Loucy (cell line): ENCODE measurements around the gene KL.

Experiments used
- H2AFZ ChIP-seq: fragments of 200-600 bp; sonication (generic); 2 replicates; pipeline ENCODE4 v1.6.0; 2016; ENCODE audit warnings: antibody characterized with exemption, mild to moderate bottlenecking, low read length, moderate library complexity
- H3F3A ChIP-seq: fragments of 200-600 bp; 2 replicates; pipeline ENCODE4 v1.6.0; 2016; ENCODE audit warnings: antibody characterized with exemption, low read depth, mild to moderate bottlenecking
- H3K27me3 ChIP-seq: fragments of 200-600 bp; sonication (generic); 2 replicates; pipeline ENCODE4 v1.6.1; 2014; ENCODE audit warnings: low read length, mild to moderate bottlenecking; ENCODE audit not compliant: insufficient read depth, poor library complexity, severe bottlenecking
- H3K36me3 ChIP-seq: fragments of 200-600 bp; sonication (generic); 2 replicates; pipeline ENCODE4 v1.6.1; 2016; ENCODE audit warnings: low read length; ENCODE audit not compliant: insufficient read depth
- H3K4me1 ChIP-seq: fragments of 200-600 bp; sonication (generic); 2 replicates; pipeline ENCODE4 v1.5.1; 2014; ENCODE audit warnings: low read length, mild to moderate bottlenecking; ENCODE audit not compliant: insufficient read depth, poor library complexity, severe bottlenecking
- H3K4me2 ChIP-seq: fragments of 200-600 bp; sonication (generic); 2 replicates; pipeline ENCODE4 v1.6.0; 2014; ENCODE audit warnings: antibody characterized with exemption, low read length, low read depth, mild to moderate bottlenecking; ENCODE audit not compliant: poor library complexity, severe bottlenecking
- H3K4me3 ChIP-seq: fragments of 200-600 bp; sonication (generic); 2 replicates; pipeline ENCODE4 v1.5.1; 2014; ENCODE audit warnings: low read length, mild to moderate bottlenecking, mixed read lengths; ENCODE audit not compliant: poor library complexity, severe bottlenecking
- H3K79me2 ChIP-seq: fragments of 200-600 bp; sonication (generic); 2 replicates; pipeline ENCODE4 v1.6.1; 2014; ENCODE audit warnings: low read length; ENCODE audit not compliant: insufficient read depth
- H3K9ac ChIP-seq: fragments of 200-600 bp; sonication (generic); 2 replicates; pipeline ENCODE4 v1.6.0; 2014; ENCODE audit warnings: mild to moderate bottlenecking, low read depth, low read length, moderate library complexity; ENCODE audit not compliant: poor library complexity, severe bottlenecking
- H3K9me2 ChIP-seq: fragments of 200-600 bp; sonication (generic); replicated peaks from 2 replicates; pipeline ENCODE4 v1.6.1; 2016; ENCODE audit warnings: low read depth, low read length, mixed read lengths
- H3K9me3 ChIP-seq: fragments of 200-600 bp; sonication (generic); 2 replicates; pipeline ENCODE4 v1.6.1; 2014; ENCODE audit warnings: mild to moderate bottlenecking, antibody characterized with exemption, low read length, low read depth; ENCODE audit not compliant: insufficient read depth
- H4K20me1 ChIP-seq: fragments of 200-600 bp; sonication (generic); 2 replicates; pipeline ENCODE4 v1.6.0; 2014; ENCODE audit warnings: antibody characterized with exemption, low read length, mild to moderate bottlenecking; ENCODE audit not compliant: insufficient read depth, poor library complexity, severe bottlenecking
- CTCF ChIP-seq: fragments of 200-600 bp; sonication (generic); conservative IDR thresholded peaks from 2 replicates; pipeline ENCODE4 v1.5.1; 2014; ENCODE audit warnings: mild to moderate bottlenecking, antibody characterized with exemption, low read length
- EZH2phosphoT487 ChIP-seq: fragments of 200-600 bp; IDR thresholded peaks from 2 replicates; pipeline ENCODE4 v1.6.1; 2018; ENCODE audit warnings: antibody characterized with exemption, mild to moderate bottlenecking, moderate library complexity, borderline replicate concordance

Gene KL

GRCh38 chr13:32998966-32999365 lies 17.3 kb upstream of the KL start:
- Histone ChIP-seq H3K4me3 (no peak overlapping the region), H3K9me3 (no peaks in the 10 kb centered on the region), H3K9me2 (no peaks in the 10 kb centered on the region), H3K4me2 (no peak overlapping the region), H2AFZ (no peak overlapping the region), H4K20me1 (no peaks in the 10 kb centered on the region), H3K4me1 (no peaks in the 10 kb centered on the region), H3K9ac (no peak overlapping the region), H3K36me3 (no peaks in the 10 kb centered on the region), H3K27me3 (no peaks in the 10 kb centered on the region), H3F3A (no peaks in the 10 kb centered on the region), H3K79me2 (no peaks in the 10 kb centered on the region)
- no peak for TF ChIP-seq EZH2phosphoT487
- no peak for TF ChIP-seq CTCF

- H3K27me3 ChIP-seq = no peaks in the 10 kb centered on the region
- no peak overlapping the region for H3K4me2 ChIP-seq
- H3K79me2 ChIP-seq = no peaks in the 10 kb centered on the region
- TF ChIP-seq EZH2phosphoT487 (no peak), CTCF (no peak)
- H3K4me3 ChIP-seq = no peak overlapping the region
- H3K9me2 ChIP-seq = no peaks in the 10 kb centered on the region
- no peaks in the 10 kb centered on the region for H3K4me1 ChIP-seq
- H3K9ac ChIP-seq = no peak overlapping the region
- no peaks in the 10 kb centered on the region for H3F3A ChIP-seq
- no peaks in the 10 kb centered on the region for H3K36me3 ChIP-seq
- H3K9me3 ChIP-seq = no peaks in the 10 kb centered on the region
- H4K20me1 ChIP-seq = no peaks in the 10 kb centered on the region
- no peak overlapping the region for H2AFZ ChIP-seq
Measured at GRCh38 chr13:33000365-33000764, 15.9 kb upstream of the KL start.

GRCh38 chr13:33003458-33004019 lies 12.7 kb upstream of the KL start:
- Histone ChIP-seq H3K36me3 (no peaks in the 10 kb centered on the region), H3F3A (no peaks in the 10 kb centered on the region), H3K4me2 (no peak overlapping the region), H3K79me2 (no peaks in the 10 kb centered on the region), H2AFZ (no peak overlapping the region), H3K4me3 (no peak overlapping the region), H3K9me3 (peaks cover 13% of the 10 kb centered on the region), H4K20me1 (no peaks in the 10 kb centered on the region), H3K9ac (no peak overlapping the region), H3K27me3 (no peaks in the 10 kb centered on the region), H3K4me1 (no peaks in the 10 kb centered on the region), H3K9me2 (no peaks in the 10 kb centered on the region)
- no peak for TF ChIP-seq CTCF
- TF ChIP-seq EZH2phosphoT487 = no peak
